ENCODE data around the gene RAB5IF. TPM values are rescaled to one million over a fixed set of nuclear protein-coding genes. Genes with fewer than 3 reads are reported as not detected.

RAB5IF gene
- 94.2 and 95.5 TPM in 2 replicates for total RNA-seq (2021; fragmentation: NEBNext Ultra II Directional; extraction: Animal tissue kit (Norgen Biotek cat#: 25700))
- 98.4 and 148 TPM in 2 replicates for polyA plus RNA-seq (2011; rRNA removed)
- 114 TPM for polyA plus RNA-seq (2011; cell fraction: cytosol; rRNA removed)
- 38.7 TPM for polyA plus RNA-seq (2011; cell fraction: nucleus; rRNA removed)
- polyA plus RNA-seq (2012, experiment 1 of 2): 75.0 to 122 TPM (median 90.1 TPM) in 4 replicates
- polyA plus RNA-seq (2012, experiment 2 of 2): 222 TPM
- polyA plus RNA-seq (2013, experiment 1 of 2): 120 TPM
- 134 TPM for polyA plus RNA-seq (2013, experiment 2 of 2)
- 33.6 and 51.7 TPM in 2 replicates for polyA minus RNA-seq (2011; rRNA and poly(A)+ RNA removed)
- polyA minus RNA-seq (2011; cell fraction: cytosol; rRNA and poly(A)+ RNA removed): 50.3 TPM
- polyA minus RNA-seq (2011; cell fraction: nucleus; rRNA and poly(A)+ RNA removed): 18.1 TPM
- long read RNA-seq, experiment 1, transcript RAB5IF-201 (3 exons, 896 nt): minor isoform, 5 of 150 reads
- long read RNA-seq, experiment 1, transcript RAB5IF-202 (4 exons, 1,114 nt): major isoform, 134 of 150 reads
- long read RNA-seq, experiment 1, partial matches to known transcripts: 0 of 150 reads
- long read RNA-seq, experiment 1, other reads (novel, unspliced or antisense): 6 of 150 reads
- long read RNA-seq, experiment 2, transcript RAB5IF-202 (4 exons, 1,114 nt): major isoform, 9 of 11 reads
- long read RNA-seq, experiment 2, partial matches to known transcripts: 0 of 11 reads
- long read RNA-seq, experiment 2, other reads (novel, unspliced or antisense): 1 of 11 reads

- Histone ChIP-seq H2BK20ac (ENCODE audit: low read length) (no peak within 1 kb of the TSS), H3K9ac (replicated peaks in 1 of 4; ENCODE audit: extremely low read depth in 1 of 4, low read depth in 3 of 4, low read length in 3 of 4) (peak within 1 kb of the TSS; percentile 53 to 94 (median 86)), H3K56ac (replicated peaks; ENCODE audit: insufficient read length, low read depth, low read length) (peak within 1 kb of the TSS; percentile 91), H3K18ac (ENCODE audit: extremely low read depth, low read length) (peak within 1 kb of the TSS; percentile 54), H4K20me1 (replicated peaks in 1 of 2; ENCODE audit: control insufficient read depth in 1 of 2, insufficient read depth in 2 of 2, low read length in 2 of 2) (peaks cover 0 to 14% of the 10 kb centered on the region in 2 experiments), H3K9me3 (ENCODE audit: insufficient read depth in 2 of 2, low read depth in 1 of 2, low read length in 1 of 2) (no peaks in the 10 kb centered on the region), H3K4ac (replicated peaks; ENCODE audit: insufficient read length, low read depth, low read length) (peak within 1 kb of the TSS; percentile 35), H3K23ac (ENCODE audit: insufficient read length) (no peak within 1 kb of the TSS), H2AFZ (ENCODE audit: low read length) (peak within 1 kb of the TSS; percentile 19; the same call in 1 of the 2 replicates), H3K79me1 (ENCODE audit: low read depth, low read length) (peaks cover 13% of the 10 kb centered on the region), H2BK5ac (ENCODE audit: low read depth, low read length) (peak within 1 kb of the TSS; percentile 49), H3K4me3 (ENCODE audit: extremely low read depth in 1 of 4, insufficient read depth in 2 of 4, low read depth in 3 of 4, low read length in 4 of 4) (peak within 1 kb of the TSS; percentile 73 to 98 (median 95)), H3K4me2 (ENCODE audit: insufficient read depth in 1 of 2, low read depth in 2 of 2, low read length in 2 of 2) (peak within 1 kb of the TSS; percentile 92 to 100), H3K23me2 (ENCODE audit: low read depth, low read length) (peaks cover 4% of the 10 kb centered on the region), H2BK120ac (replicated peaks; ENCODE audit: low read depth, low read length) (no peak within 1 kb of the TSS), H4K8ac (ENCODE audit: extremely low read depth, insufficient read depth, low read length) (peak within 1 kb of the TSS; percentile 87), H3K4me1 (replicated peaks in 1 of 4; ENCODE audit: control insufficient read depth in 3 of 4, insufficient read depth in 4 of 4, low read length in 3 of 4) (peaks cover 0 to 4% (median 2%) of the 10 kb centered on the region in 4 experiments; a peak in 3 of 7 replicates), H3K27ac (ENCODE audit: low read depth, low read length) (peak within 1 kb of the TSS; percentile 78; the same call in 1 of the 2 replicates), H4K5ac (ENCODE audit: insufficient read length, low read depth, low read length) (peak within 1 kb of the TSS; percentile 2), H3K36me3 (ENCODE audit: control insufficient read depth in 2 of 4, insufficient read depth in 4 of 4, low read length in 3 of 4) (peaks cover 11 to 26% (median 19%) of the 10 kb centered on the region in 4 experiments), H3K79me2 (ENCODE audit: control insufficient read depth in 1 of 2, insufficient read depth in 2 of 2, low read length in 2 of 2) (peaks cover 10 to 26% of the 10 kb centered on the region in 2 experiments), H2AK5ac (ENCODE audit: low read depth, low read length) (peak within 1 kb of the TSS; percentile 42; the same call in 1 of the 2 replicates), H2BK12ac (ENCODE audit: low read depth, low read length) (peak within 1 kb of the TSS; percentile 64; the same call in 1 of the 2 replicates), H3K14ac (ENCODE audit: insufficient read length) (no peak within 1 kb of the TSS), H4K91ac (replicated peaks; ENCODE audit: insufficient read length, low read length) (peak within 1 kb of the TSS; percentile 79), H3K27me3 (replicated peaks in 1 of 4; ENCODE audit: control insufficient read depth in 3 of 4, extremely low read depth in 1 of 4, insufficient read depth in 3 of 4, low read length in 3 of 4) (no peaks in the 10 kb centered on the region; a peak in 1 of 7 replicates), H2BK15ac (ENCODE audit: low read length) (no peak within 1 kb of the TSS)
- FAIRE-seq (peak; percentile 48), DNase-seq (ENCODE audit: low read depth in 1 of 2, low spot score in 2 of 2) (peak; percentile 99 to 100)
- ChIA-PET CTCF (ENCODE audit: partially characterized antibody) (interaction anchor here (0.5 to 4.1 kb wide), 29 partner anchors 9 to 149 kb away, joined by 3 to 67 read pairs (median 4); partner anchors contain the start of gene SLA2), POLR2A (ENCODE audit: partially characterized antibody) (interaction anchor here (0.8 to 26.6 kb wide), 17 partner anchors 8 to 450 kb away, joined by 3 to 388 read pairs (median 4); partner anchors contain the start of gene TGIF2)
- WGBS, 2 experiments (ENCODE audit: extremely low coverage in 1 of 2, insufficient coverage in 1 of 2, insufficient read length in 1 of 2, insufficient replicate concordance in 2 of 2, low coverage in 1 of 2, low lambda C conversion rate in 2 of 2, missing lambda C conversion rate in 1 of 2): 1% methylated on average over 65 of the region's 90 CpGs; no CpG with 5 or more reads in 1 of the 2 experiments
- no peak for TF ChIP-seq CBX5 (IDR thresholded peaks at IDR 0.05; ENCODE audit: low read depth, low read length)
- TF ChIP-seq CREB1 (IDR thresholded peaks at IDR 0.05): peak; percentile 96
- TF ChIP-seq JUN (IDR thresholded peaks at IDR 0.05; ENCODE audit: low read depth, low read length): peak; percentile 70; the same call in 1 of the 2 replicates
- TF ChIP-seq EGR1 (IDR thresholded peaks at IDR 0.05; ENCODE audit: borderline replicate concordance, low read depth, low read length): no peak
- no peak for TF ChIP-seq RNF2 (IDR thresholded peaks at IDR 0.05; ENCODE audit: borderline replicate concordance, low read depth, low read length, missing control alignments, poor library complexity, severe bottlenecking)
- no peak for TF ChIP-seq SAP30 (IDR thresholded peaks at IDR 0.05; ENCODE audit: insufficient read depth, insufficient replicate concordance, low read length)
- TF ChIP-seq SP1 (IDR thresholded peaks at IDR 0.05; ENCODE audit: low read depth, low read length): peak; percentile 64; the same call in 1 of the 2 replicates
These were observed at the start of gene RAB5IF for GRCh38 chr20:36605399-36606157. RAB5IF (plus strand) TSS chr20:36605779; CDS start chr20:36605952, 173 bp downstream.
